ENCODE measurements around the gene MASTL.
"Not testable (repeated sequence)": the region's sequence is repeated elsewhere in the genome, so short reads cannot be mapped to it uniquely, and the experiment has no call there.

DNA sequence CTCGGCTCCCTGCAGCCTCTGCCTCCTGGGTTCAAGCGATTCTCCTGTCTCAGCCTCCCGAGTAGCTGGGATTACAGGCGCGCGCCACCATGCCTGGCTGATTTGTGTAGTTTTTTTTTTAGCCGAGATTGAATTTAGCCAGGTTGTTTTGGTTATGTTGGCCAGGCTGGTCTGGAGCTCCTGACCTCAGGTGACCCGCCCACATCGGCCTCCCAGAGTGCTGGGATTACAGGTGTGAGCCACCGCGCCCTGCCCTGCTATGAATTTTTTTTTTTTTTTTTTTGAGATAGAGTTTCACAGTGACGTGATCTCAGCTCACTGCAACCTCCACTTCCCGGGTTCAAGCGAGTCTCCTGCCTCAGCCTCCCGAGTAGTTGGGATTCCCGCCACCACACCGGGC is 1.4 kb downstream of the MASTL start:
- TF ChIP-seq, protein P1, sequence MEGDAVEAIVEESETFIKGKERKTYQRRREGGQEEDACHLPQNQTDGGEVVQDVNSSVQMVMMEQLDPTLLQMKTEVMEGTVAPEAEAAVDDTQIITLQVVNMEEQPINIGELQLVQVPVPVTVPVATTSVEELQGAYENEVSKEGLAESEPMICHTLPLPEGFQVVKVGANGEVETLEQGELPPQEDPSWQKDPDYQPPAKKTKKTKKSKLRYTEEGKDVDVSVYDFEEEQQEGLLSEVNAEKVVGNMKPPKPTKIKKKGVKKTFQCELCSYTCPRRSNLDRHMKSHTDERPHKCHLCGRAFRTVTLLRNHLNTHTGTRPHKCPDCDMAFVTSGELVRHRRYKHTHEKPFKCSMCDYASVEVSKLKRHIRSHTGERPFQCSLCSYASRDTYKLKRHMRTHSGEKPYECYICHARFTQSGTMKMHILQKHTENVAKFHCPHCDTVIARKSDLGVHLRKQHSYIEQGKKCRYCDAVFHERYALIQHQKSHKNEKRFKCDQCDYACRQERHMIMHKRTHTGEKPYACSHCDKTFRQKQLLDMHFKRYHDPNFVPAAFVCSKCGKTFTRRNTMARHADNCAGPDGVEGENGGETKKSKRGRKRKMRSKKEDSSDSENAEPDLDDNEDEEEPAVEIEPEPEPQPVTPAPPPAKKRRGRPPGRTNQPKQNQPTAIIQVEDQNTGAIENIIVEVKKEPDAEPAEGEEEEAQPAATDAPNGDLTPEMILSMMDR (conservative IDR thresholded peaks at IDR 0.05 in 1 of 2, IDR thresholded peaks at IDR 0.05 in 1 of 2; ENCODE audit: extremely low read depth in 1 of 2, insufficient read depth in 1 of 2, low read depth in 1 of 2, low read length in 2 of 2), result not testable (repeated sequence)
- not testable (repeated sequence) for TF ChIP-seq EZH2 (IDR thresholded peaks at IDR 0.05; ENCODE audit: borderline replicate concordance, low read length)
